ENCODE results near the gene EPB41L1. TPM values are rescaled to one million over a fixed set of nuclear protein-coding genes. Genes with fewer than 3 reads are reported as not detected.

The EPB41L1 gene
- total RNA-seq, 1 donor from 2014 or later = 35.6 TPM

DNA sequence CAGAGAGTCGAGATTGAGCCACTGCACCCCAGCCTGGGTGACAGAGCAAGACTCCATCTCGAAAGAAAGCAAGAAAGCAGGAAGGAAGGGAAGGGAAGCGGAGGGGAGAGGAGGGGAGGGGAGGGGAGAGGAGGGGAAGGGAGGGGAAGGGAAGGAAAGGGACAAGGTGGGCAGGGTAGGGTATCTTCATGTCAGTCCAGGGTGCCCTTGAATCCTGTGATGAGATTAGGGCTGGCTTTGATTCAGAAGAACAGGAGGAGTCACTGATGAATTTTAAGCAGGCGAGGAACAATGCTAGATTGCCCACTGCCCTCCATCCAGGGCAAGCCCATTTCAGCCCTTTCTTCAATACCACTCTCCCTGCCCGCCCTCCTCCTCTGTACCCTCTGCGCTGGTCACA, 35.0 kb upstream of the EPB41L1 start:
- no peaks in the 10 kb centered on the region for H3K4me1 Mint-ChIP-seq (ENCODE audit: low read depth)
- no peaks in the 10 kb centered on the region for H3K9me3 Mint-ChIP-seq (ENCODE audit: low read depth)
- H3K4me3 Mint-ChIP-seq (ENCODE audit: low read depth) = no peak overlapping the region
- DNase-seq (ENCODE audit: low spot score, unreplicated experiment) = no peak
- H3K27ac Mint-ChIP-seq = no peak overlapping the region
- TF ChIP-seq, protein P1, sequence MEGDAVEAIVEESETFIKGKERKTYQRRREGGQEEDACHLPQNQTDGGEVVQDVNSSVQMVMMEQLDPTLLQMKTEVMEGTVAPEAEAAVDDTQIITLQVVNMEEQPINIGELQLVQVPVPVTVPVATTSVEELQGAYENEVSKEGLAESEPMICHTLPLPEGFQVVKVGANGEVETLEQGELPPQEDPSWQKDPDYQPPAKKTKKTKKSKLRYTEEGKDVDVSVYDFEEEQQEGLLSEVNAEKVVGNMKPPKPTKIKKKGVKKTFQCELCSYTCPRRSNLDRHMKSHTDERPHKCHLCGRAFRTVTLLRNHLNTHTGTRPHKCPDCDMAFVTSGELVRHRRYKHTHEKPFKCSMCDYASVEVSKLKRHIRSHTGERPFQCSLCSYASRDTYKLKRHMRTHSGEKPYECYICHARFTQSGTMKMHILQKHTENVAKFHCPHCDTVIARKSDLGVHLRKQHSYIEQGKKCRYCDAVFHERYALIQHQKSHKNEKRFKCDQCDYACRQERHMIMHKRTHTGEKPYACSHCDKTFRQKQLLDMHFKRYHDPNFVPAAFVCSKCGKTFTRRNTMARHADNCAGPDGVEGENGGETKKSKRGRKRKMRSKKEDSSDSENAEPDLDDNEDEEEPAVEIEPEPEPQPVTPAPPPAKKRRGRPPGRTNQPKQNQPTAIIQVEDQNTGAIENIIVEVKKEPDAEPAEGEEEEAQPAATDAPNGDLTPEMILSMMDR (IDR thresholded peaks at IDR 0.05; ENCODE audit: unreplicated experiment) = no peak
- H3K27me3 Mint-ChIP-seq = peaks cover 4% of the 10 kb centered on the region
- no peaks in the 10 kb centered on the region for H3K36me3 Mint-ChIP-seq (ENCODE audit: insufficient read depth)

DNA sequence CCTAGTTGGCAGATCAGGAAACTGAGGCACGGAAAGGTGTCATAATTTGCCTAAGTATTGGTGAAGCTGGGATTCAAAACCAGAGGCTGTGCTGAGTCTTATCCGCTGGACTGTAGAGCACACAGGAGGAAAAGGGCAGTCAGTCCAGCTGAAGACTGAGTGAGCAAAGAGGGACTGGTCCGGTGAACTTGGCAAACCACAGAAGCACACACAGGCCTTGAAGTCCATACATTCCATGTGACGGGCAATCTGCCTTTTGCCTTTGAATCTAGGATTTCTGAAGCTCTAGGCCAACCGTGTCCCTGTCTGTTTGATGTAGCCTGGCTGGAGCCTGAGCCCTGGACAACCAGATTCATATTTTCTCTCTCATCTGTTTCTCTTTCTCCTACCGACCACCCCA, 34.3 kb upstream of the EPB41L1 start:
- H3K9me3 Mint-ChIP-seq (ENCODE audit: low read depth) = no peaks in the 10 kb centered on the region
- no peaks in the 10 kb centered on the region for H3K36me3 Mint-ChIP-seq (ENCODE audit: insufficient read depth)
- H3K27ac Mint-ChIP-seq = no peak overlapping the region
- no peaks in the 10 kb centered on the region for H3K4me1 Mint-ChIP-seq (ENCODE audit: low read depth)
- no peak overlapping the region for H3K4me3 Mint-ChIP-seq (ENCODE audit: low read depth)
- TF ChIP-seq, protein P1 (IDR thresholded peaks at IDR 0.05; ENCODE audit: unreplicated experiment) = no peak
- DNase-seq (ENCODE audit: low spot score, unreplicated experiment) = no peak
- H3K27me3 Mint-ChIP-seq = peaks cover 5% of the 10 kb centered on the region

DNA sequence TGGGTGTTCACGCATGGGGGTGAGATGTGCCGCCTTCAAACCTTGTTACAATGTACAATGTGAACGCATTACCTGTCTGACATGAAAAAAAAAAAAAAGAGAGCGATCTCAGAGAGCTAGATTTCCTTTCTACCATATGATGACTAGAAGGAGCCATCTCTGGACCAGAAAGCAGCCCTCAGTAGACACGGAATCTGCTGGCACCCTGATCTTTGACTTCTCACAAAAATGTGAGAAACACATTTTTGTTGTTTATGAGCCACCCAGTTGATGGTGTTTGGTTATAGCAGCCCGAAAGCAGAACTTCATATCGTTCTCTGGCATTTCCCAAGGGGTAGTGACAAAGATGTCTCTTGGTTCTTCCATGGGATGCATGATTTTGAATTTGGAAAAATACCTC, 33.5 kb upstream of the EPB41L1 start:
- Mint-ChIP-seq H3K9me3 (ENCODE audit: low read depth) (no peaks in the 10 kb centered on the region), H3K27me3 (peaks cover 7% of the 10 kb centered on the region), H3K36me3 (ENCODE audit: insufficient read depth) (no peaks in the 10 kb centered on the region), H3K4me1 (ENCODE audit: low read depth) (no peaks in the 10 kb centered on the region), H3K27ac (no peak overlapping the region), H3K4me3 (ENCODE audit: low read depth) (no peak overlapping the region)
- no peak for DNase-seq (ENCODE audit: low spot score, unreplicated experiment)
- TF ChIP-seq, protein P1 (IDR thresholded peaks at IDR 0.05; ENCODE audit: unreplicated experiment) = no peak

DNA sequence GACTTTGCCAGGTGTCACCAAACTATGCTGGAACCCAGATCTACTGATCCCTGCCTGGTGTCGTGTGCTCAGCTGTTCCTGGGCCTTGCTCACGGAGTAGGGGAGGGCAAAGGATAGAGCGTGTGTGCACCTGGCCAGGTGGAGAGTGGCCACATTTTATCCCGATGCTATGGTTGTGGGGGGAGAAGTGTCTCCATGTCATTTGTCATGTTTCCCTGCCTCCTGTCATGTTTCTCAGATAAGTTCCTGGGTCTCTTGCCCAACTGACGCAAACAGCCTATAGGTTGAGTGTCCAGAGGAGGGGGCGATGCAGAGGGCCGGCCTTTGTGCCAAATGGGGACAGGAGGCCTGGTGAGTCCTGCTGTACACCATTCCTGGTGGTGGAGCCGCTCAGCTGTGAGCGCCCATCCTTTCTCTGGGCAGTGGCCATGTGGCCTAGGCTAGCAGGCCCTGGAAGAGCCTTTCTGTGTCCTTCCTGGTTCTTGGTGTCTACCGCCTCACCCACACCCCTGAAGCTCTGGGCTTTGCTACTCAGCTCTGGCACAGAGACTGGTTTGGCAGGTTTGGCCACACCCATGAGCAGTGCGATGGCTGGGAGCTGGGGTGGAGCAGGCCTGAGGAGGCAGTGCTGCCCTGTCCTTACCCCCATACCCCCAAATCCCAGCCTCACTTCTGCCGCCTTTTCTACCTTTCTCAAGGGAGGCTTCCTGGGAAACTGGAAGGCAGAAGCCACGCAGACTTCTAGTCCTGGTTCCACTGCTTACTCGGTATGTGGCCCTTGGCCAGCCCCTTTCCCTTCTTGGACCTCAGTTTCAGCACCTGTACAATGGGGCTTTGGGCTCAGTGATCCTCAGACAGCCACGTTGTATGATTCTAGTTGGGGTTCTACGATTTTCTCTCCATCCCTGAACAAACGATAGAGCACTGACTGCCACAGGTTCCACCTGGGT, 32.3 kb upstream of the EPB41L1 start:
- no peak overlapping the region for H3K27ac Mint-ChIP-seq
- no peak overlapping the region for H3K4me3 Mint-ChIP-seq (ENCODE audit: low read depth)
- H3K27me3 Mint-ChIP-seq = peaks cover 5% of the 10 kb centered on the region
- DNase-seq (ENCODE audit: low spot score, unreplicated experiment) = no peak
- H3K36me3 Mint-ChIP-seq (ENCODE audit: insufficient read depth) = no peaks in the 10 kb centered on the region
- TF ChIP-seq, protein P1 (IDR thresholded peaks at IDR 0.05; ENCODE audit: unreplicated experiment) = no peak
- H3K4me1 Mint-ChIP-seq (ENCODE audit: low read depth) = no peaks in the 10 kb centered on the region
- H3K9me3 Mint-ChIP-seq (ENCODE audit: low read depth) = no peaks in the 10 kb centered on the region

DNA sequence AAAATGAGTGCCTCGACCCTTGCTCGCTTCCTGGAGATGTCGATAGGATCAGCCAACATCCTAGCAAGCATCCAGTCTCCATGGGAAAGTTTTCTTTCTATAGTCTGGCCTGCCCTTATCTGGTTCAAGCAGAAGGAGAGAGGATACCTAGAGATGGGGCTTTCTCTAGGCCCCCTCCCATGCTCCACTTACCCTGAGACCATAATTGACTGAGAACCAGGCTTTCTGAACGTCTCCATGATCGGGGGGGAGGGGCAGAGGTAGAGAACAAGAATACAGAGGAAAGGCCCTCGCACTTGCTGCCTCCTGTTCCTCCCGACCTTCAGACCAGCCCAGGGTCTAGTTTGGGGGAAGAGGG, 31.6 kb upstream of the EPB41L1 start:
- DNase-seq (ENCODE audit: low spot score, unreplicated experiment) = no peak
- no peaks in the 10 kb centered on the region for H3K9me3 Mint-ChIP-seq (ENCODE audit: low read depth)
- H3K4me3 Mint-ChIP-seq (ENCODE audit: low read depth) = no peak overlapping the region
- TF ChIP-seq, protein P1 (IDR thresholded peaks at IDR 0.05; ENCODE audit: unreplicated experiment) = no peak
- peaks cover 5% of the 10 kb centered on the region for H3K27me3 Mint-ChIP-seq
- no peaks in the 10 kb centered on the region for H3K4me1 Mint-ChIP-seq (ENCODE audit: low read depth)
- H3K36me3 Mint-ChIP-seq (ENCODE audit: insufficient read depth) = no peaks in the 10 kb centered on the region
- H3K27ac Mint-ChIP-seq = no peak overlapping the region
